Islet of Langerhans (tissue), 1 donor: Measurements from ENCODE around the gene RNASEH2B.

Experiments
- FAIRE-seq: peaks from one replicate; lab custom pipeline; 2011; peaks lifted over from hg19 to GRCh38; lab: Jason Lieb, UNC

The RNASEH2B gene

DNA sequence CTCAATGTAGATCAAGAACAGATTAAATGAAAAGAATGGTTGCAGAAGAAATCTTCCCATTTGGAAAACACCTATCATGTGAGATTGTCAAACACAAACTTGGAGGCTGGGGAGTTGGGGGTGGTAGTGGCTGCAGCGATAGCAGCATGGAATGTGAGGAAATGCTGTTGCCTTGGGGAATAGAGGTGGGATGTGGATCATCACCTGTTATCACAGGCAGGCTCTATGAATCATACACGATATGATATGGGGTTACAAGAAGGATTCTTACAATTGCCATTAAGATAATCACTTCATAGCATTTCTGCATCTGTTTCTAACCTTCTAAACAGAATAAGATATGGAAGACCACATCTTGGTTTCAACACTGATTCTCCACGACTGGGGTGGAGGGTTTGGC, 88.7 kb downstream of the RNASEH2B start:
- no peak for FAIRE-seq

DNA sequence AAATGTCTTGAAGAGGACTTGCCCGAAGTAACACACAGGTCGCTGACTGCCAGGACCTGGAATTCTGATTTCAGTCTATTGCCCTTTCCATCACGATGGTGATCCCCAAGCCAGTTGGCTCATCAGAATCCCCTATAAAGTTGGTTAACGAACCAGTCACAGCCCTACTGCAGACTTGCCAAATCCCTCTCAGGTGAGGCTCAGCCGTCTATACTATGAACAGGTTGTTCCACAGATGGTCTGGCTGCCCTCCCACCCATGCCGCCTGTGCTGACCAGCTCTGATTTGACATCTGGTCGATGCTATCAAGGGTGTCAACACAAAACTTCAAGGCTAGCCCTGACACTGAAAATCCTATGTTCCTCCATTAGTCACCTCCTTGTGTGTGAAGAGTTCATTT, 90.0 kb downstream of the RNASEH2B start:
- FAIRE-seq: no peak

DNA sequence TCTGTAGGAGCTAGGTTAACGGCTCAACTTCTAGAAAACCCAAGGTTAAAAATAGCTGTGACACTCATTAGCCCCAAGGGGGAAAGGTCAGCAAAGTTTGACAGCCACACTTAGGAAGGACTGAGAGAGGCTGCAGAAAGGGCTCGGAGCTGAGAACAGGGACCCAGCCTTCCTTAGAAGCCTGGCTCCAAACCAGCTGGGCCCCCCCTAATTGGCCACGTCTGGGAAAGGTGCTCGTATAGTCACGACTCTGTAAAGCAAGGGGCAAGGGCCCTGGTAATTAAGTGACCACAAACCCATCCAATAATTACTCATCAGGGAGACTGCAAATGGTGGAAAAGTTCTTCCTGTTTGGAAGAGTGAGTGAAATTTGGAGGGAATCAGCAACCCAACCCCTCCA, 90.5 kb downstream of the RNASEH2B start:
- FAIRE-seq: no peak

DNA sequence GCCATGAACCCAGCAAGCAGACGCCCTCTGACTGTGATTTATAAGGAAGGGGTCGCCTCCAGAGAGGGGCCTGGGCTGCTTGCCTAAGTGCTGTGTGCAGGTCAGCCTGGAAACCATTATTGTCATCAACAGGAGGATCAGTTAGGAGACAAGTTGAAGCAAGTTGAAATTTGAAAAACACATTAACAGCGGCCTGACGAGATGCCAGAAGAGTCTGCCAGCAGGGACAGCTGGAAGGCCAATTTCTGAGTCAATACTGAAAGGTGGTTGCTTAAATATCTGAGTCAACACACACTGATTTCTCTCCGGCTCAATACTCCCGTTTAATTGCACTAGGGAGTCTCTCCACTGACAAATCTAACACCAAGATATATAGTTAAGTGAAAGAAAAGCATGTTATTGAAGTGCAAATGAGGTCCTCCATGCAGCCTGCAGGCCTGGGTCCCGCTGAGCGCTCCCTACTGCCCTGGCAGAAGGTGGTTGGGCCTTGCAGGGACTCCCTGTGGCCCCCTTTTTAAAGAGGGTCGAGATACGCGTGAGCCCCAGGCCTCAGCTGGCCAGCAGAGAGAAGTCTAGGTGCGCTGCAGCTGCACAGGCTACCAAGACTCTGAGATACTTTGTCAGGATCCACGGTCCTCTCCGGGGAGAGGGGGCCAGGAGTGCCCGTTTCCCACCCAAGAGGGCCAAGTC, 91.1 kb downstream of the RNASEH2B start:
- peak; percentile 86 for FAIRE-seq

DNA sequence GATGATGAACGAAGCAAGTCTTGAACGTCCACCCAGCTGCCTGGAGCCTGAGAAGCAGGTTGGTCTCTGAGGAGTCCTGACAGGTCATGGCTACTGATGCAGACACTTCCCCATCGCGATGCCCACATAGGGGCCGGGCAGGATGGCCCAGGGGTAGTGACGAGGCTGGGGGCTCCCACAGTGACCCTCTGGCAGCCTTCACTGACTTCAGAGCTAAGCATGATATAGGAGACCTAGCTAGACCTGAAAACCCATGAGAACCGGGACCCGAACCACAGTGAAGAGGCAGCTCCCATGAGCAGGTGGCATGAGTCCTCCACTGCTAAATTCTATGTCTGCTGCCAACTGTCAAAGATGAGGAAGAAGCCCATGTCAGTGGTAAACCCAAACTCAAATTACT, 91.7 kb downstream of the RNASEH2B start:
- FAIRE-seq: no peak

DNA sequence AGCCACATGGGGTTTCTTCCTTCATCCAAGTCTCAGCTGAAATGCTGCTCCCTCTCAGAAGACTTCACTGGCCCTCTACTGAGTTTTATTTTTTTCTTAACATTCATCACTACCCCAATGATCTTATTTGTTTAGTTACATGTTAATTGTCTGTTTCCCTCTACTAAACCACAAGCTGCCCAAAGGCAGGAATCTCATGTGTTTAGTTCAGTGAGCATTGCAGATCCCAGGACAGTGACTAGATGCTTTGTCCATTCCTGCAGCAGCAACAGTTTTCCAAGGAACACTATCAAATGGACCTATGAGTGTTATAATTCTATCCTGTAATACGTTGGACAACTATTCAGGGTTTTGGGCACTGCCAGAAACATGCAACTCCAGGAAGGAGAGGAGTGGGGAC, 93.1 kb downstream of the RNASEH2B start:
- no peak for FAIRE-seq

DNA sequence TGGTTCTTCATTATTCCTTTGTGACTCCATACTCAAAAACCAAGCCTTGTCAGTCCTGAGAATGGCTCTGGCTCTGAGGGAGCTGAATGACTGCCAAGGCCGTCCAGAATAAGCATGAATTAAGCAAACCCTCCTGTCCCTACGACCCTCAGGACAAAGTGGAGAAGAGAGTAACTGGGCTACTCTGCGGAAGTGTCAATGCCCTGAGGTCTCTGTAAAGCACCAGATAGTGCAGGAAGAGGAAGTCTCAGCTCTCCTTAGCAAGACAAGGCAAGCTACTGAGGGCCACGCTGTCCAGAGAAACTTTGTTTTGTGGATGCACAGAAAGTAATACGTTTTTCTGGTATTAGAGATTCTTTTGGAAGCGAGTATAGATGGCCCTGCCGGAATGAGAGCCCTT, 94.1 kb downstream of the RNASEH2B start:
- no peak for FAIRE-seq

DNA sequence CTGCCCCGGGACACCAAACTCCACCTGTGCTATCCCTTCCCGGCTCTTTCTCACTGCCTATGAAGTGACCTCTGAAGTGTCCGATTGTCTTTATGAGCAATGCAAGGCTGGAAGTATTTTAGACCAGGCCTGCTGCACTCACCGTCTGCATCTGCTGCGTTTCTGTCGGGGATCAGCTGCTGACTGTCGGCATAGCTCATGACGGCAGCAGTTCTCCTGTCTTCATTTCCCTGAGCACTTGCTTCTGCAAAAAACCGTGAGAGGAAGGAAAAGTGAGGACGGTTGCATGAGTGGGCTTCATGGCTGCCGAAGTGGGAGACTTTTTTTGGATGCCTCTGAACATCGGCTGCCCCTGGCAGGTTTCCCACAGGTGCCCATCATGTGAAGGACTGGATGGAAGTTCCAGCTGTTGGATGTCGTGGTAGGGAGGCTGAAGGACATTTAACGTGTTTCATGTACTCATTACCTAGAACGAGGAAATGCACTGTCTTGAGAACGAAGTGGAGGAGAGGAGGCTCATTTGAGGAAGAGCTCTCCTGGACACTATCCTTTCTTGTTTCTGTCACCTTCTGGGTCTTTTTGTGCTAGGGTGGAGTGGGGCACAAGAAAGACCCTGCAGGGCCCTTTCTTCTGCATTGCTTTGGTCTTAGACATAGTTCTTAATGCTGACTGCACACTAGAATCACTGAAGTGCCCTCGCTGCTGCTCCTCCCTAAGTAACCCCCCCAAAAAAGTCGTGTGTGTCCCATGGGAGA, 94.7 kb downstream of the RNASEH2B start:
- FAIRE-seq: no peak

DNA sequence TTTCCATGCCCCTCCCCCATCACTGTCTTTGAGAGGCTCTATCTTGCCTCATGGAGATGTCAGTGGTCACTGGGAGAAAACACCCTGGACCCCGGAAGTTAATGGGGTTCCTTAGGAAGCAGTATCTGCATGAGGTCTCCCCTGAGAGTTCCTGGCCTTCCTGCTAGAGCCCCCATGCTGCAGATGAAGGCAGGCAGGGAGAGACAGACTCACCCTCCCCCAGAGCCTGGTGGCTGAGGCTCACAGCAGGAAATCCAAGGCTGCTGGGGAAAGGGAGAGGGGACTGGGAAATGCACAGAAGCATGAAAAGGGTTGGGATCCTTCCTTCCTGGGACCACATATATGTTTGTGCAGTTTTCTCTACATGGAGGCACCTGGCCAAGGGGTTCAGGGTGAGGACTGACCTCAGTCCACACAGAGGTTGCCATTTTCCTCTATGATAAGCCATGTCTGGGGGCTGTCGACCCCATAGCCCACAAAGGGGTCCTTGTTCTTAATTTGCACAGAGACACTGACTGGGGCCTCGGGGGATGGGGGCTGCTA, 95.4 kb downstream of the RNASEH2B start:
- FAIRE-seq: no peak

DNA sequence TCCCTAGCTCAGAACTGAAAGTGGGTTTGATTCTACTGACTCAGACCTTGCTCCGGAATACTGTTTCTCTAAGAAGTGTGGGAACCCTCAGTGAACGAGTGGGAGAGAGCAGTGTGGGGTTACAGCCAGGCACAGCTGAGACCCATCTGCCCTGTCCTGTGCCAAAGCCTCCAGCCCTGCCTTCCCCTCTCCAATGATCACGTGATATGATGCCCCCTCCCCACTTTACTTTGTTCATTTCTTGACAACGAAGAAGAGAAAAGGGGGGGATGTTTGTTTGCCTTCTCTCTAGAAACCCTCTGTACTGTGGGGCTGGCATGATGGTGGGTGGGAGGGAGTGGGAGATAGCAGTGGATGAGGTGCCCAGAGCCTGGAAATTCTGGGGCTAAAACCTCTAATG, 96.0 kb downstream of the RNASEH2B start:
- no peak for FAIRE-seq
